Tibial nerve (tissue), 3 donors: ENCODE data around the gene CD46.
"Not testable (repeated sequence)": the region's sequence is repeated elsewhere in the genome, so short reads cannot be mapped to it uniquely, and the experiment has no call there.

Source experiments
- CTCF ChIP-seq, 5 experiments: fragments of 200-600 bp in 3 of 5; fragments of 450-650 bp in 2 of 5; sonication (generic) in 3 of 5; IDR thresholded peaks; one replicate each; pipeline ENCODE4 v1.5.1; 2016 to 2019; ENCODE audit warnings: antibody characterized with exemption in 5 of 5, mild to moderate bottlenecking in 3 of 5, moderate library complexity in 2 of 5
- POLR2A ChIP-seq, 2 donors: fragments of 450-650 bp; IDR thresholded peaks; one replicate each; pipeline ENCODE4 v1.6.1; 2017; ENCODE audit warnings: antibody characterized with exemption in 2 of 2, mild to moderate bottlenecking in 2 of 2, moderate library complexity in 2 of 2

GRCh38 chr1:207777412-207777811, 25.6 kb downstream of the CD46 start:
- TF ChIP-seq POLR2A, CTCF (IDR thresholded peaks at IDR 0.05): not testable (repeated sequence)
